ENCODE measurements around the gene SLC39A7. TPM values are rescaled to one million over a fixed set of nuclear protein-coding genes. Genes with fewer than 3 reads are reported as not detected.
A peak's percentile ranks its signal among the peaks of the same experiment; 100 is the strongest.

SLC39A7 gene
- total RNA-seq, 2 donors from 2014 or later = 56.1 to 58.3 TPM

DNA sequence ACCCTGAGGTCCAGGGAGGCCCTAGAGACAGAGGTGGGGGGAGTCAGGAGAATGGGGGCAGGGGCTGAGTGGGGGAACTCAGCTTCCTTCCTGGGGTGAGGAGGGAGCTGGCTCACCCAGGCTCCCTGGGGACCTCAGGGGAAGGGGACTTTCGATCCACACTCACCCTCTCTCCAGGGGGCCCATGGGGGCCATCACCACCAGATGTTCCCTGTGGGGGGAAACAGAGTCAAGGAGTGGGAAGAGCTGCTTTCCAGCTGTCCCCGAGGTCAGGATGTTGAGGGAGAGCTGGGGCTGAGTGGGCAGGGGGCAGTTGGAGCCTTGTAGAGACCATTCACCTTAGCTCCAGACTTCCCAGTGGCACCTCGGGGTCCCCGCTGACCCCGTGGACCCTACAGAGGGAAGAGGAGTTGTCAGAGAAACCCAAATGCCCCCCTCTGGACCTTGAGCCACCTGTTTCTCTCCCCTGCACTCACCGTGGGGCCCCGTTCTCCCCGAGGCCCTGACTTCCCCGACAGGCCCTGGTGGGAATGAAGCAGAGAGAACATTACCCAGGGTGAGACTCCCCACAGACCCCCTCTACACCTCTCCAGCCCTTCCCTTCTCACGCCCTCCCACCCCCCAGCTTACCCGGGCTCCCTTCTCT lies 27.0 kb upstream of the SLC39A7 start:
- ATAC-seq (replicated peaks in 1 of 2) (no peak), DNase-seq (no peak)
- Mint-ChIP-seq H3K36me3 (ENCODE audit: insufficient read depth in 2 of 2) (no peaks in the 10 kb centered on the region), H3K4me1 (ENCODE audit: low read depth) (no peaks in the 10 kb centered on the region), H3K27me3 (ENCODE audit: low read depth) (no peaks in the 10 kb centered on the region), H3K27ac (no peak overlapping the region), H3K9me3 (no peaks in the 10 kb centered on the region), H3K4me3 (no peak overlapping the region)

DNA sequence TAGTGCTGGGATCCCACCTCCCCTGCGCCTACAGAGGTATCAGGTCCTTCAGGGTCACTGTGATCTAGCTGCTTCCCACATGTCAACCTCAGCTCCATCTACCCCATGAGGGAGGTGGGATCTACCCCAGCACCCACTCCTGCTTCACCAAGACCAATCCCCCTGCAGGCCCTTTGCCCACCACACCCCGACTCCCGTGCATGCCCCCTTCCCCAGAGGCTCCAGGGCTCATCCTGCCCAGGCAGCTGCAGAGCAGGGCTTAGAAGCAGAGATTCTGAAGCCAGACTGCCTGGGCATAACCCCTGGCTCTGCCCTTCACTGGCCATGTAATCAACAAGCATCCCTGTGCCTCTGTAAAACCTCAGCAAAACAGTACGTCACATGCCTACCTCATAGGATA lies 25.9 kb upstream of the SLC39A7 start:
- Mint-ChIP-seq H3K36me3 (ENCODE audit: insufficient read depth in 2 of 2) (no peaks in the 10 kb centered on the region), H3K27me3 (ENCODE audit: low read depth) (no peaks in the 10 kb centered on the region), H3K9me3 (no peaks in the 10 kb centered on the region), H3K27ac (no peak overlapping the region), H3K4me3 (no peak overlapping the region), H3K4me1 (ENCODE audit: low read depth) (no peaks in the 10 kb centered on the region)
- ATAC-seq (replicated peaks in 1 of 2) = no peak
- no peak for DNase-seq

DNA sequence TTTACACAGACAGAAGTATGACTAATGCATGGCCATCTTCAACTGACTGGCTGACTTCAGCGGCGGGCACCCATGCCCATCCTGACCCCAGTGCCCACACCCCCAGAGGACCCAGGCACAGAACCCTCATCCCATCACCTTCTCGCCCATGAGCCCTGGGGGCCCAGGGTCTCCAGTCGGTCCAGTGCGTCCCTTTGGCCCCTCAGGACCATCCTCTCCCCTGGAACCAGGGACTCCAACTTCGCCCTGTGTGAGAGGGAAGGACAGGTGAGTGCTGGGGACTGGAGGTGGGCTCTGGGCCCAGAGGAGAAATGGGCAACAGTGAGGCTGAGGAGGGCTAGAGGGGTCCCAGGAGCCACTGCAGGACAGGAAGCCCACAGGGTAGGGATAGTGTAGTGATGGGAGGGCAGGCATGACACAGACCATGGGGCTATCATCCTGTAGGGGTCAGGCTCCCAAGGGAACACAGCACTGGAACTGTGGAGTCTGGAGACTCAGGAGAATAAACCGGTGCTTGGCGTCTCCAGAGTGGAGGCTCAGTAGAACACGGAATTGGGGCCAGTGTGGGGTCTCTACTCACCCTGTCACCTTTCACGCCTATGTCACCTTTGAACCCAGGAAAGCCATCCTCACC lies 25.1 kb upstream of the SLC39A7 start:
- Mint-ChIP-seq H3K27me3 (ENCODE audit: low read depth) (no peaks in the 10 kb centered on the region), H3K4me3 (no peak overlapping the region), H3K4me1 (ENCODE audit: low read depth) (no peaks in the 10 kb centered on the region), H3K9me3 (no peaks in the 10 kb centered on the region), H3K36me3 (ENCODE audit: insufficient read depth in 2 of 2) (no peaks in the 10 kb centered on the region), H3K27ac (no peak overlapping the region)
- ATAC-seq (replicated peaks in 1 of 2) = no peak
- no peak for DNase-seq

DNA sequence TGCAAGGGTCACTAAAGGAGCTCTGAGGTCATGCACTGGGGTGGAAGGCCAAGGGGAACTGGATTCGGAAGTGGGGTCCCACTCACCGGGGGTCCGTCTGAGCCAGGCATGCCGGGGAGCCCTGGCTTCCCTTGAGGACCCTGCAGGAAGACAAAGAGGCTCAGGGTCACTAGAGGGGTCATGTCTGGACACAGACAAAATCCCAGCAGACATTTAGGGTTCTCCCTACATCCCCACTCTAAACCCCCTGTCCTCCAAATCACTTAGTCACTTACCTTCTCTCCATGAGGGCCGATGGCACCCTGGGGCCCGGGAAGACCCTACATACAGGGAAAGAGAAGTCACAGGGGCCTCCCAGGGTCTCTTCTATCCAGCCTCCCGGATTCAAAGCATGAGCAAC lies 23.8 kb upstream of the SLC39A7 start:
- H3K4me3 Mint-ChIP-seq = no peak overlapping the region
- no peak overlapping the region for H3K27ac Mint-ChIP-seq

DNA sequence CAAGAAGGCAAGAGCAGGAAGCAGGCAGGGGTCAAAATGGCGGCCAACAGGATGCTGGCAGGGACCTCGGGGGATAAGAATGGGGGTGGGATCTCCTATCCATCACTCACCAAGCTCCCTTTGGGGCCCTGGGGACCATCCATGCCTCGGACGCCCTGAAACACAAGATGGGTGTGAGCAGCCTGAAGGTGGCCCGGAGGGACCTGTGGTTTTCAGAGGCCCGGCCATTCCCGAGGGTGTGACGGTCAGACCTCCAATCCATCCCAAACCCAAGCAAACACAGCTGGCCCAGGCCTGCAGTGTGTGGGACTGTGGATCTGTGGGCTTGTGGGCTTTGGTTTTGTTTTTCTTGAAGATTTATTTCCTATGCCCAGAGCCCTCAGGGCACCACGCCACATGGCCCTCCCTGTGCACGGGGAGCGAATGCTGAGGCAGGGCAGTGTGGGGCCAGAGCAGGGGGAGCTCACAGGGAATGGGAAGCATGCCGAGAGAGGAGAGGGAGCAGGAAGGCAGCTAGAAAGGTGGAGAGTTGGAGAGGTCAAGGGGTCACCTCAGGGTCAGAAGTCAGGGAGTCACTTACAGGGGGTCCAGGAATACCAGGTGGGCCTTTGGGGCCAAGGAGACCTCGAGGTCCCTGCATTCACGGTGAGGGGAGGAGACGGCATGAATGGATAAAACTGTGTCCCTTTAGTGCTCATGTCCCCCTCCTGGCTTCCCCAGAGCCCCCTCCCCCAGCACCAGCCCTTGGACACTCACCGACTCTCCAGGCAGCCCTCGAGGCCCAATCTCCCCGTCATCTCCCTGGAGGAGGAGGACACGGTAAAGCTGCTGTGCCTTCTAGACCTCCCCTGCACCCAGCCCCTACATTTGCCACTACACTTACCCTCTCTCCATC lies 22.9 kb upstream of the SLC39A7 start:
- peaks cover 4% of the 10 kb centered on the region for H3K4me1 Mint-ChIP-seq (ENCODE audit: low read depth)
- H3K9me3 Mint-ChIP-seq = peaks cover 3% of the 10 kb centered on the region in 2 donors
- H3K4me3 Mint-ChIP-seq = no peak overlapping the region
- ATAC-seq (replicated peaks in 1 of 2) (no peak), DNase-seq (no peak)
- H3K36me3 Mint-ChIP-seq (ENCODE audit: insufficient read depth in 2 of 2) = peaks cover 3% of the 10 kb centered on the region in 2 donors
- H3K27ac Mint-ChIP-seq = no peak overlapping the region
- no peaks in the 10 kb centered on the region for H3K27me3 Mint-ChIP-seq (ENCODE audit: low read depth)

More for the DNA sequence above, 23.8 kb upstream of the SLC39A7 start:
- Mint-ChIP-seq H3K36me3 (ENCODE audit: insufficient read depth in 2 of 2) (no peaks in the 10 kb centered on the region), H3K27me3 (ENCODE audit: low read depth) (no peaks in the 10 kb centered on the region), H3K9me3 (no peaks in the 10 kb centered on the region), H3K4me1 (ENCODE audit: low read depth) (no peaks in the 10 kb centered on the region)
- ATAC-seq (replicated peaks in 1 of 2) (no peak), DNase-seq (no peak)

DNA sequence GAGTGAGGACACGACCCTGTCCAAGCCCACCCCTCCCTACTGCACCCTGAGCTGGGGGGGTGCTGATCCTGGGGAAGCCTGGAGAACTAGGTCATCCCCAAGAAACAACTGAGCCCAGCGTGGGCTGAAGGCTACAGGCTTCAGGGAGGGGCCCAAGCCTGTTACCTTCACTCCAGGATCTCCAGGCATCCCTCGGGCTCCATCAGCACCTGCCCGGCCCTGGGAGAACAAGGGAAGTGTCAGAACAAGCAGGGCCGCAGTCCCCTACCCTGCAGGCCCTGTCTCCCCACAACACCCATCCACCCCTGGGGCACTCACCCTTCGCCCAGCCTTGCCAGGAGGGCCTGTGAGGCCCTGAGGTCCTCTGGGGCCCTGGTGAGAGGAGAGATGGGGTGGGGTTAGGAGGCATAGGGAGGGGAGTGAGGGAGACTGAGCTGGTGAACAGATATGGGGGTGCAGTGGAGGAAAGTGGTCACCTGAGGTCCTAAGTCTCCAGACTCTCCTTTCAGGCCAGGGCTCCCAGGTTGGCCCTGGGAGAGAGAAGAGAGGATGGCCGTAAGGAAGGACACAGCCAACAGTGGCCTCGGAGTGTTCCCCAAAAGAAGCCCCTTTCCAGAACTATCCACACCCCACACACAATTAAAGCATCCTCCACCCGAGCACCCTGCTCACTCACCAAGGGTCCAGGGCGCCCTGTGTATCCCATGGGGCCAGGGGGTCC lies 21.8 kb upstream of the SLC39A7 start:
- Mint-ChIP-seq H3K27me3 (ENCODE audit: low read depth) (no peaks in the 10 kb centered on the region), H3K4me1 (ENCODE audit: low read depth) (peaks cover 15% of the 10 kb centered on the region), H3K36me3 (ENCODE audit: insufficient read depth in 2 of 2) (peaks cover 11 to 14% of the 10 kb centered on the region in 2 donors), H3K4me3 (no peak overlapping the region), H3K27ac (no peak overlapping the region), H3K9me3 (peaks cover 11 to 13% of the 10 kb centered on the region in 2 donors)
- DNase-seq = no peak
- ATAC-seq (replicated peaks in 1 of 2) = no peak

DNA sequence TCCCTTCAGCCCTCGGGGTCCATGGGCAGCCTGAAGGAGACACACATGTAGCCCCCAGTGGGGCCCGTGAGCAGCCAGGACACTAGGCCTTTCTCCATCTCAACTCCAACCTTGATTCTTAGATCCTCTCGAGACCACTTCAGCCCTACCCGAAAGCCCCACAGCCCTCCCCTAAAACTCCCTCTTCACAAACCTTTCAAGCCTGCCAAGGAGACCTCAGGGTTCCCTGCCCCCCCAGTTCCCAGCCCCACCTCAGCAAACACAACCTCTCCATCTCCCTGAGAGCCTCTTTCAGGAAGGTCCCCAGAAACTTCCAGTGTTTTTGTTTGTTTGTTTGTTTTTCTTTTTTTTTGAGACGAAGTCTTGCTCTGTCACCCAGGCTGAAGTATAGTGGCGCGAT lies 19.5 kb upstream of the SLC39A7 start:
- Mint-ChIP-seq H3K4me1 (ENCODE audit: low read depth) (peaks cover 19% of the 10 kb centered on the region), H3K9me3 (peaks cover 11 to 13% of the 10 kb centered on the region in 2 donors), H3K27me3 (ENCODE audit: low read depth) (no peaks in the 10 kb centered on the region), H3K4me3 (no peak overlapping the region), H3K36me3 (ENCODE audit: insufficient read depth in 2 of 2) (peaks cover 11 to 16% of the 10 kb centered on the region in 2 donors), H3K27ac (no peak overlapping the region)
- ATAC-seq (replicated peaks in 1 of 2) = no peak
- DNase-seq = no peak

DNA sequence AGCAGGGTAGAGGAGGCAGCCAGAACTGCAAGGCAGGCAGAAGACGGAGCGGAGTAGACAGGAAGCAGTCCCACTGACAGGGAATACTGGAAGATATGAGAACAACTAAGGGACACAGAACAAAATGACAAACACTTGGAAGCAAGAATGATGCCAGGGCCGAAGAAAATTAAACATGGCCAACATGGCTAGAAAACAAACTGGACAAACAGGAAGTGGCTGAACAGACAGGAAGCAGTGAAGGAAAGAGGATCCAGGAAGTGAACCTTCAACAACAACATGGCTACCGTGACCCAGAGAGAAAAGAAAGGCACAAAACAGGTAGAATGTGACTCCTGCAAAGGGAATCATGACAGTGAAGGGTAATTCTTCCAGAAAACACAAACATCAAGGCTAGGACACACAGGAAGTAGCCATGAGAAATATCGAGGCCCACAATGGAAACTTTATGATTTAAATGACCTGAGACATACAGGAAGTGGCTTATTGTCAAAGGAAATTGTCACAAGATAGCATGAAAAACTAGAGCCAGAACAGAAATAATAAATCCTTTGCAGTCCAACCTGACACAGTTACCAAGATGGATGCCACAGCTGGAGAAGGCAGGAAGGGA lies 17.5 kb upstream of the SLC39A7 start:
- peaks cover 11 to 13% of the 10 kb centered on the region in 2 donors for H3K9me3 Mint-ChIP-seq
- H3K36me3 Mint-ChIP-seq (ENCODE audit: insufficient read depth in 2 of 2) = peaks cover 11 to 16% of the 10 kb centered on the region in 2 donors
- no peak for DNase-seq
- peak overlapping the region; percentile 75 for H3K27ac Mint-ChIP-seq
- peaks cover 6% of the 10 kb centered on the region for H3K27me3 Mint-ChIP-seq (ENCODE audit: low read depth)
- peak overlapping the region; percentile 41 to 69 for H3K4me3 Mint-ChIP-seq
- H3K4me1 Mint-ChIP-seq (ENCODE audit: low read depth) = peaks cover 19% of the 10 kb centered on the region
- ATAC-seq (replicated peaks in 1 of 2) = peak in 1 of 2 donors; percentile 28

DNA sequence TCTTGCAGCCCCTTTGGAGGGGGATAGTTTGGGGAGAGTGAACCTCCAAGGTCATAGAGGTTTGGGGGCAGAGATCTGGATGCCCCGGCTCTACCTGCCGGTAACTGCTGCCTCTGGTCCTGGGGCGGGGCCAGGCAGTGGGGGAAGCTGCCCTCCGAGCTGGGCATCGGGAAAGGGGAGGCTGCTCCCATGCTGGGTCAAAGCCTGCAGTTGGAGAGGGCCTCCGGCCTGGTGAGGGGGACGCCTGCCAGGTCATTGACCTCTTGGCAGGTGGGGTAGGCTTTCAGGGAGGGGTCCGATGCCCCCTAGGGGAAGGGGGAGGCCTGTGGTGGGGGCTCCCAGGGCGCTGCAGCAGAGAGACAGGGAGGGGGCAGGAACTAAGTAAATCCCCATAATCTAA lies 15.5 kb upstream of the SLC39A7 start:
- DNase-seq (no peak), ATAC-seq (replicated peaks in 1 of 2) (no peak)
- peaks cover 11 to 16% of the 10 kb centered on the region in 2 donors for H3K36me3 Mint-ChIP-seq (ENCODE audit: insufficient read depth in 2 of 2)
- H3K9me3 Mint-ChIP-seq = peaks cover 11 to 13% of the 10 kb centered on the region in 2 donors
- H3K4me3 Mint-ChIP-seq = no peak overlapping the region
- peaks cover 19% of the 10 kb centered on the region for H3K4me1 Mint-ChIP-seq (ENCODE audit: low read depth)
- H3K27ac Mint-ChIP-seq = no peak overlapping the region
- H3K27me3 Mint-ChIP-seq (ENCODE audit: low read depth) = peaks cover 11% of the 10 kb centered on the region

DNA sequence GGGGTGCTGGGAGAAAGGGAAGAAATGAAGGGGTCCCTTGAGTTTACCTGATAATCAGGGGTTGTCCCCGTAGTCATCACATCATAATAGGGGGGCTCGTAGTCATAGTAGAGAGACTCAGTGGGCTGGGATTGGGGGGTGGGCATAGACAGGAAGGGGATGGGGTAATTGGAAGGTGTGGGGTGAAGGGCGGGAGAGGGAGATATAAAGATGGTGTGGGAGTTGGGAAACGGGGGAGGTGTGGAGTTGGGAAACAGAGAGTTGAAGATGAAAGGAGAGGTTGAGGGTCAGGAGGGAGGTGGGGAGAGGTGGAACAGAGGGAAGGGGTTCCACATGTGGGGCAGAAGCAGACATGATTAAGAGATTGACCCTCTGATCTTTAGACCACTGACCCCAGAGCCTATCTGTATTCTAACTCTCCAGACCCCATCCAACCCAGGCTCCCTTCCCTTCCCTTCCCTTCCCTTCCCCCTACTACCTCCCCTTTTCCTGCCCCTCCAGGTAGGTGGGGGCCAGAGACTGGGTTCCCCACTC lies 14.9 kb upstream of the SLC39A7 start:
- Mint-ChIP-seq H3K4me1 (ENCODE audit: low read depth) (peaks cover 19% of the 10 kb centered on the region), H3K9me3 (peaks cover 11 to 13% of the 10 kb centered on the region in 2 donors), H3K36me3 (ENCODE audit: insufficient read depth in 2 of 2) (peaks cover 11 to 16% of the 10 kb centered on the region in 2 donors), H3K27me3 (ENCODE audit: low read depth) (peaks cover 13% of the 10 kb centered on the region), H3K4me3 (no peak overlapping the region), H3K27ac (no peak overlapping the region)
- ATAC-seq (replicated peaks in 1 of 2) = no peak
- DNase-seq = no peak

DNA sequence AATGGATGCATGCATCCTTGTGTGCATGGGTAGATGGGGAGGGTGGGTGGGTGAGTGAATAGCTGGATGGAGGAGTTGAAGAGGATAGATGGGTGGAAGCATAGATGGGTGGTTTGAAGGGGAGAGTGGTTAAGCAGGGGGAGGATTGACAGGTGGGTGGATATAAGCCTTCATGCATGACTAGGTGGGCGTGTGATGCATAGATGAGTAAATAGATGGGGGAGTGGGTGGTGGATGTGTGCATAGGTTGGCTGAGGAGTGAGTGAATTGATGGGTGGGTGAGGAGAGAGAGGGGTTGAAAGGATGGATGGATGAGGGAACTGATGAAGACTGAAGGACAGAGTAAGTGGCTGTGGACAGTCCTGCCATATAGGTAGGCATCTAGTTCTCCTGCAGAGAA lies 12.9 kb upstream of the SLC39A7 start:
- Mint-ChIP-seq H3K36me3 (ENCODE audit: insufficient read depth in 2 of 2) (peaks cover 9 to 13% of the 10 kb centered on the region in 2 donors), H3K27ac (no peak overlapping the region), H3K4me3 (no peak overlapping the region), H3K27me3 (ENCODE audit: low read depth) (peaks cover 27% of the 10 kb centered on the region), H3K9me3 (peaks cover 9 to 10% of the 10 kb centered on the region in 2 donors), H3K4me1 (ENCODE audit: low read depth) (peaks cover 19% of the 10 kb centered on the region)
- DNase-seq (no peak), ATAC-seq (replicated peaks in 1 of 2) (no peak)

DNA sequence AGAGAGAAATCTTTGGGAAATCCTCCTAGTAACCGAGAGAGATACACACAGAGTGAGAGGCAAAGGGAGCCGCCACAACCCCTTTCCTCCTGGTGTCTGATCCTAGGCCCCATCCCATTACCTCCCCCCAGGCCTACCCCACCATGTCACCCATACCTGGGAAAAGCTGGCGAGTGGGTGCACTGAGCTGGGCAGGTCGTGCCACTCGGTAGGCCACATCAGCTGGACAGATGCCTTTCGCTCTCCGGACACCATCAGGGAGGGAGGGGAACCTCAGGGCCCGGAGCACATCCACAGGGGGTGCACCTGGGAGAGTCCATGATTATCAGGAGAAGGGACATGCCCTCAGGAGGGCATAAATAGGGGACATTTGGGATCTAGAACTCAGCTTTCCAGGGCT lies 11.5 kb upstream of the SLC39A7 start:
- Mint-ChIP-seq H3K36me3 (ENCODE audit: insufficient read depth in 2 of 2) (peaks cover 0 to 2% of the 10 kb centered on the region in 2 donors), H3K4me3 (no peak overlapping the region), H3K27me3 (ENCODE audit: low read depth) (peaks cover 27% of the 10 kb centered on the region), H3K4me1 (ENCODE audit: low read depth) (peaks cover 18% of the 10 kb centered on the region), H3K9me3 (no peaks in the 10 kb centered on the region), H3K27ac (no peak overlapping the region)
- DNase-seq = no peak
- ATAC-seq (replicated peaks in 1 of 2) = no peak
